HepG2 (cell line): Measurements from ENCODE around the gene CKB. TPM values are rescaled to one million over a fixed set of nuclear protein-coding genes. Genes with fewer than 3 reads are reported as not detected.

Experiments
- ATAC-seq: fragments of 200-7000 bp; cut with Tn5 transposase; 3 replicates; pipeline ENCODE4 v1.9.1; 2020; ENCODE audit warnings: mild to moderate bottlenecking, moderate library complexity
- BruUV-seq: library from RNA; stranded (reverse); fragments of 400-500 nt; replicated peaks from 2 replicates; lab custom pipeline; 2021; lab: Mats Ljungman, UMichigan
- CTCF ChIA-PET: fragments of 300-600 bp; formaldehyde crosslinking; extraction: SDS; loops from one replicate; lab custom pipeline; 2021; ENCODE audit warnings: low total read pairs, inconsistent platforms, low intra/inter-chr PET ratio; lab: Yijun Ruan, JAX
- POLR2A ChIA-PET: fragments of 350-600 bp; sonication (Branson Sonifier 250); formaldehyde crosslinking; loops from one replicate; lab custom pipeline; 2020; ENCODE audit warnings: antibody characterized with exemption, inconsistent platforms; lab: Yijun Ruan, JAX
- DNase-seq: peaks from one replicate; pipeline ENCODE4 v3.0.0-alpha.2; 2015; ENCODE audit warnings: low spot score
- FAIRE-seq: peaks from 3 replicates; lab custom pipeline; 2011; peaks lifted over from hg19 to GRCh38; lab: Jason Lieb, UNC
- H2AFZ ChIP-seq: one replicate; pipeline ENCODE4 v1.6.1; 2011; ENCODE audit warnings: low read length, inconsistent platforms
- H3K27ac ChIP-seq: fragments of 300-600 bp; 3 replicates; pipeline ENCODE4 v1.8.0; 2011; ENCODE audit warnings: mixed run types, mild to moderate bottlenecking, mixed read lengths, low read length, inconsistent platforms; ENCODE audit not compliant: insufficient read depth; ENCODE audit errors: extremely low read length
- H3K27me3 ChIP-seq, 2 experiments: fragments of 200-600 bp in 1 of 2; 2 replicates in 1 of 2; 3 replicates in 1 of 2; pipeline versions ENCODE4 v1.6.0 to v1.8.0; 2011; ENCODE audit warnings: low read length in 2 of 2, mild to moderate bottlenecking in 2 of 2, moderate library complexity in 2 of 2, inconsistent platforms in 1 of 2; ENCODE audit not compliant: insufficient read depth in 2 of 2, control insufficient read depth in 1 of 2
- H3K36me3 ChIP-seq, 2 experiments: fragments of 200-600 bp in 1 of 2; replicated peaks in 1 of 2; 2 replicates in 1 of 2; 3 replicates in 1 of 2; pipeline versions ENCODE4 v1.5.1 to v1.8.0; 2011; ENCODE audit warnings: low read length in 2 of 2, inconsistent platforms in 1 of 2; ENCODE audit not compliant: insufficient read depth in 2 of 2, control insufficient read depth in 1 of 2
- H3K4me1 ChIP-seq: 2 replicates; pipeline ENCODE4 v1.5.1; 2012; ENCODE audit warnings: low read length, inconsistent platforms; ENCODE audit not compliant: insufficient read depth
- H3K4me2 ChIP-seq: 2 replicates; pipeline ENCODE4 v1.6.0; 2011; ENCODE audit warnings: low read depth, low read length, inconsistent platforms
- H3K4me3 ChIP-seq, 3 experiments: fragments of 200-600 bp in 1 of 3; sonication (generic), shearing (Covaris generic) in 1 of 3; replicated peaks in 1 of 3; 2 replicates each; pipeline ENCODE4 v1.5.1; 2011 to 2016; ENCODE audit warnings: low read length in 3 of 3, inconsistent platforms in 2 of 3, low read depth in 2 of 3, mild to moderate bottlenecking in 2 of 3, control low read depth in 1 of 3, mixed read lengths in 1 of 3; ENCODE audit not compliant: insufficient read depth in 1 of 3
- H3K79me2 ChIP-seq: one replicate; pipeline ENCODE4 v1.6.1; 2011; ENCODE audit warnings: low read length, inconsistent platforms; ENCODE audit not compliant: insufficient read depth
- H3K9ac ChIP-seq: 2 replicates; pipeline ENCODE4 v1.6.0; 2011; ENCODE audit warnings: mild to moderate bottlenecking, low read depth, low read length, inconsistent platforms; ENCODE audit not compliant: insufficient read depth
- H3K9me3 ChIP-seq: 2 replicates; pipeline ENCODE4 v1.5.1; 2012; ENCODE audit warnings: mild to moderate bottlenecking, low read length
- H4K20me1 ChIP-seq: 2 replicates; pipeline ENCODE4 v1.6.0; 2011; ENCODE audit warnings: inconsistent platforms, mild to moderate bottlenecking, low read length, moderate library complexity; ENCODE audit not compliant: insufficient read depth
- ELF3 ChIP-seq: IDR thresholded peaks from 2 replicates; pipeline ENCODE4 v1.6.1; 2016; ENCODE audit warnings: missing genetic modification reagents, missing compliant biosample characterization
- GZF1 ChIP-seq: sonication (generic); formaldehyde crosslinking; IDR thresholded peaks from 2 replicates; pipeline ENCODE4 v1.5.1; 2020; ENCODE audit warnings: mild to moderate bottlenecking, missing genetic modification reagents
- IKZF4 ChIP-seq: sonication (generic); formaldehyde crosslinking; IDR thresholded peaks from 2 replicates; pipeline ENCODE4 v1.5.1; 2020; ENCODE audit warnings: borderline replicate concordance, mild to moderate bottlenecking, low read depth, missing genetic modification reagents; ENCODE audit errors: not compliant biosample characterization
- JUN ChIP-seq: sonication (generic); formaldehyde crosslinking; IDR thresholded peaks from 2 replicates; pipeline ENCODE4 v1.4.0; 2020; ENCODE audit warnings: mild to moderate bottlenecking, missing genetic modification reagents
- KDM4B ChIP-seq: sonication (generic); formaldehyde crosslinking; IDR thresholded peaks from 2 replicates; pipeline ENCODE4 v1.4.0; 2020; ENCODE audit warnings: missing genetic modification reagents
- MXD4 ChIP-seq: IDR thresholded peaks from 2 replicates; pipeline ENCODE4 v1.6.1; 2016; ENCODE audit warnings: mild to moderate bottlenecking, missing biosample characterization, missing genetic modification reagents
- REPIN1 ChIP-seq: sonication (generic); formaldehyde crosslinking; IDR thresholded peaks from 2 replicates; pipeline ENCODE4 v1.8.0; 2022; ENCODE audit warnings: missing genetic modification reagents, low read depth, mild to moderate bottlenecking, borderline replicate concordance
- STAG1 ChIP-seq: sonication (generic); formaldehyde crosslinking; IDR thresholded peaks from 2 replicates; pipeline ENCODE4 v1.4.0; 2020; ENCODE audit warnings: missing genetic modification reagents
- TBX2 ChIP-seq: sonication (generic); formaldehyde crosslinking; IDR thresholded peaks from 2 replicates; pipeline ENCODE4 v1.5.0; 2020; ENCODE audit warnings: missing genetic modification reagents, mild to moderate bottlenecking, borderline replicate concordance
- ZGPAT ChIP-seq: IDR thresholded peaks from 2 replicates; pipeline ENCODE4 v1.6.1; 2016; ENCODE audit warnings: mild to moderate bottlenecking
- ZNF784 ChIP-seq: sonication (generic); formaldehyde crosslinking; IDR thresholded peaks from 2 replicates; pipeline ENCODE4 v1.5.1; 2020; ENCODE audit warnings: missing genetic modification reagents, mild to moderate bottlenecking, borderline replicate concordance
- WGBS: methylation state at CpG from one replicate; pipeline ENCODE4 v1.1.6; 2017; ENCODE audit warnings: low lambda C conversion rate; 5-methylcytosine and 5-hydroxymethylcytosine counted together
- in situ Hi-C: cut with HindIII; loops from 2 replicates; pipeline ENCODE4 v1.10.0; 2017; ENCODE audit warnings: low pct_unique_long_range_greater_than_20kb; ENCODE audit not compliant: extremely low pct_ligation_motif_present
- intact Hi-C: fragments of 100-400 bp; cut with micrococcal nuclease; formaldehyde crosslinking; loops from one replicate; pipeline ENCODE4 v1.10.0; 2022; ENCODE audit not compliant: unreplicated experiment
- polyA plus RNA-seq, 8 experiments: library from polyadenylated mRNA; depleted of rRNA in 3 of 8; stranded (reverse) in 7 of 8; unstranded in 1 of 8; fragments of >200 nt; fragmentation: Illumina TruSeq in 4 of 8; extraction: Trizol in 4 of 8; gene quantifications; 2 replicates each; pipeline versions ENCODE4 v1.2.1 to v1.2.3, GENCODE V29; 2011 to 2016; ENCODE audit warnings: low read depth in 4 of 8, missing spikeins in 1 of 8, mixed read lengths in 1 of 8; ENCODE audit not compliant: insufficient read depth in 1 of 8
- total RNA-seq, 5 experiments: library from RNA; depleted of rRNA; stranded (reverse); fragments of >200 nt; fragmentation: Illumina TruSeq; extraction: Trizol; gene quantifications; 2 replicates each; pipeline ENCODE4 v1.2.3, GENCODE V29; 2016; ENCODE audit warnings: low read depth in 1 of 5
- TF ChIP-seq, protein P1 (sequence below): IDR thresholded peaks from 2 replicates; pipeline ENCODE4 v1.6.1; 2012; ENCODE audit warnings: low read length, improper control_type of control experiment
- TF ChIP-seq, protein P2 (sequence below): IDR thresholded peaks from 2 replicates; pipeline ENCODE4 v1.6.1; 2016; ENCODE audit warnings: low read depth, borderline replicate concordance

Gene CKB
- total and polyA plus RNA-seq, 2 of the 13 experiments (the other 11 are each of a cell fraction or from before 2014, with no cell fraction given) = 82.3 to 217 TPM

- BruUV-seq = no TSS peak
- 49% methylated on average over 17 of the region's 17 CpGs for WGBS
- H3K27me3 ChIP-seq = no peaks in the 10 kb centered on the region
- peak; percentile 98 for ATAC-seq
- FAIRE-seq = peak; percentile 15
- H3K9ac ChIP-seq = no peak overlapping the region
- no peaks in the 10 kb centered on the region for H3K79me2 ChIP-seq
- in situ Hi-C loops (loop anchor here (5.0 kb wide), 1 partner anchor 47 kb away; no protein-coding TSS in a partner anchor), intact Hi-C loops (loop anchor here (1.0 to 5.0 kb wide), 2 partner anchors 46 to 1193 kb away; partner anchors contain the start of gene MOK)
- peak; percentile 72 for DNase-seq
- no peak overlapping the region for H3K4me2 ChIP-seq
- POLR2A ChIA-PET = no interaction called here
- CTCF ChIA-PET = interaction anchor here (0.6 to 2.0 kb wide), 5 partner anchors 18 to 50 kb away, joined by 3 to 31 read pairs (median 3); no protein-coding TSS in a partner anchor
- H4K20me1 ChIP-seq = no peaks in the 10 kb centered on the region
- H3K36me3 ChIP-seq = peaks cover 23 to 58% of the 10 kb centered on the region in 2 experiments
- H3K27ac ChIP-seq = no peak overlapping the region
- H3K9me3 ChIP-seq = no peaks in the 10 kb centered on the region
- H2AFZ ChIP-seq = no peak overlapping the region
- no peak overlapping the region for H3K4me3 ChIP-seq
- peaks cover 8% of the 10 kb centered on the region for H3K4me1 ChIP-seq
- TF ChIP-seq ELF3 (CRISPR knock-in tag) = peak; percentile 34; the same call in 1 of the 2 replicates
- TF ChIP-seq, protein P1, sequence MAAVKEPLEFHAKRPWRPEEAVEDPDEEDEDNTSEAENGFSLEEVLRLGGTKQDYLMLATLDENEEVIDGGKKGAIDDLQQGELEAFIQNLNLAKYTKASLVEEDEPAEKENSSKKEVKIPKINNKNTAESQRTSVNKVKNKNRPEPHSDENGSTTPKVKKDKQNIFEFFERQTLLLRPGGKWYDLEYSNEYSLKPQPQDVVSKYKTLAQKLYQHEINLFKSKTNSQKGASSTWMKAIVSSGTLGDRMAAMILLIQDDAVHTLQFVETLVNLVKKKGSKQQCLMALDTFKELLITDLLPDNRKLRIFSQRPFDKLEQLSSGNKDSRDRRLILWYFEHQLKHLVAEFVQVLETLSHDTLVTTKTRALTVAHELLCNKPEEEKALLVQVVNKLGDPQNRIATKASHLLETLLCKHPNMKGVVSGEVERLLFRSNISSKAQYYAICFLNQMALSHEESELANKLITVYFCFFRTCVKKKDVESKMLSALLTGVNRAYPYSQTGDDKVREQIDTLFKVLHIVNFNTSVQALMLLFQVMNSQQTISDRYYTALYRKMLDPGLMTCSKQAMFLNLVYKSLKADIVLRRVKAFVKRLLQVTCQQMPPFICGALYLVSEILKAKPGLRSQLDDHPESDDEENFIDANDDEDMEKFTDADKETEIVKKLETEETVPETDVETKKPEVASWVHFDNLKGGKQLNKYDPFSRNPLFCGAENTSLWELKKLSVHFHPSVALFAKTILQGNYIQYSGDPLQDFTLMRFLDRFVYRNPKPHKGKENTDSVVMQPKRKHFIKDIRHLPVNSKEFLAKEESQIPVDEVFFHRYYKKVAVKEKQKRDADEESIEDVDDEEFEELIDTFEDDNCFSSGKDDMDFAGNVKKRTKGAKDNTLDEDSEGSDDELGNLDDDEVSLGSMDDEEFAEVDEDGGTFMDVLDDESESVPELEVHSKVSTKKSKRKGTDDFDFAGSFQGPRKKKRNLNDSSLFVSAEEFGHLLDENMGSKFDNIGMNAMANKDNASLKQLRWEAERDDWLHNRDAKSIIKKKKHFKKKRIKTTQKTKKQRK = no peak
- TF ChIP-seq ZNF784 = no peak
- no peak for TF ChIP-seq IKZF4 (CRISPR knock-in tag)
- TF ChIP-seq JUN = no peak
- 0 out of 2 replicates have a peak, but pooled peaks have one; percentile 34 for TF ChIP-seq ZGPAT
- TF ChIP-seq TBX2 (CRISPR knock-in tag) = peak; percentile 37; the same call in 1 of the 2 replicates
- TF ChIP-seq GZF1 (CRISPR knock-in tag) = no peak
- TF ChIP-seq KDM4B (CRISPR knock-in tag) = 0 out of 2 replicates have a peak, but pooled peaks have one; percentile 39
- peak; percentile 43; the same call in 1 of the 2 replicates for TF ChIP-seq MXD4 (CRISPR knock-in tag)
- peak; percentile 81 for TF ChIP-seq STAG1 (CRISPR knock-in tag)
- TF ChIP-seq, protein P2, sequence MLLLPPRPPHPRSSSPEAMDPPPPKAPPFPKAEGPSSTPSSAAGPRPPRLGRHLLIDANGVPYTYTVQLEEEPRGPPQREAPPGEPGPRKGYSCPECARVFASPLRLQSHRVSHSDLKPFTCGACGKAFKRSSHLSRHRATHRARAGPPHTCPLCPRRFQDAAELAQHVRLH (CRISPR knock-in tag) = 0 out of 2 replicates have a peak, but pooled peaks have one; percentile 19
- TF ChIP-seq REPIN1 (CRISPR knock-in tag) = no peak
Observed at GRCh38 chr14:103500148-103500990, 22.3 kb downstream of the CKB start.
